IPS DF 19.7 (cell line): ENCODE results near the gene NCBP2L.

Source experiments
- DNase-seq: peaks from one replicate; pipeline ENCODE4 v3.0.0-alpha.2; 2013; ENCODE audit warnings: low read depth, low spot score

The NCBP2L gene

GRCh38 chrX:107752714-107753113 lies 24.8 kb upstream of the NCBP2L start:
- DNase-seq: no peak

- no peak for DNase-seq
Observed at GRCh38 chrX:107753187-107753586, 24.3 kb upstream of the NCBP2L start.

- DNase-seq: no peak
Observed at GRCh38 chrX:107755721-107756120, 21.8 kb upstream of the NCBP2L start.

GRCh38 chrX:107758231-107758766 lies 19.2 kb upstream of the NCBP2L start:
- no peak for DNase-seq

DNA sequence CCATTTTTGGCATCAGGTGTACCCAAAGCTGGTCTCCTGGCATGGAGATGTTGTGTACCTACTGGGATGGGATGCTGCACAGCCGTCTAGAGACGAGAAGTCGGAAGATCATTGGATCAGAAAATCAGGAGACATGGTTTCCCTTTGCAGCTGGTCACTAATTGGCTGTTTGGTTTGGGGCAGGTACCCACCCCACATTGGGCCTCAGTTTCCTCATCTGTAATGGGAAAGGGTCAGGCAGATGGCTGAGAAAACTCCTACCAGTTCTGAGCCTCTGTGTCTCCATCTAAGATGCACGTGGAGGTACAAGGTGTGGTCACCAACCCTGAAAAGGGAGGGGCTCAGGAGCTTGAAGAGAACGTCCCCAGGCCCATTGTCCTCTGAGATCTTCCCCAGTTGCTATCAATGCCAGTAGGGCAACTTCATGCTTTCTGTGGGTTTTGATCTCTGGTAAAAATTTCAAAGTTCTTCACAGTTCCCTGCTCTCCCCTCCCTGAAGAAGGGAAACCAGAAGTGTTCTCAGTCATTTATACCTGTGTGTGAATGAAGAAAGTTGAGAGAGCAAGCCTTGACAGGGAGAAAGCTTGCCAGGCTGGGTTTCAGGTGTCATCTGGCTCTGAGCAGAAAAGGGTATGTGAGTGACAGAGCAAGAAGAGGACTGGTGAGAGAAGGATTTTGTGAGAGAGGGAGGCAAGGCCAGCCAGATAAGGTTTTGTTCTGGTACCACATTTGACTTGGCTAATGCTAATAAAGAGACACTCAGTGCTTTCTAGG lies 17.0 kb upstream of the NCBP2L start:
- DNase-seq: no peak

DNA sequence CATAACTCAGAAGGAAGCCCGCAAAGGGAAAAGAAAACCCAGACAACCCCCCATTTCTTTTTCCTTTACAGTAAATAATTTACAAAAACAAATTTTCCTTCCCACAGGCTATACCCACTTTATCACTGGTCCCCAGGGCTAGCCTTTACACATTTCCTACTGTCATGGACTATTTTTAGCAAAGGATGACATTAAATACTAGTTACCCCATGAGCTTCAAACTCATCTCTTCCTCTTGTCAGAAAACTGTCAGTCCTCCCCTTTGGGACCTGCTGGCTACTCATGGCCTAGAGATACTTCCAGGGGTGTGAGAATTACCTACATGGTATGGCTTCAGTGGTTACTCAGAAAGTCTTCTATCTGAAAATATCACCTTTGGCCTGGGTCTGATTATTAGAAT lies 13.9 kb upstream of the NCBP2L start:
- DNase-seq: no peak

- DNase-seq: no peak
Observed at GRCh38 chrX:107764845-107765608, 12.5 kb upstream of the NCBP2L start.

DNA sequence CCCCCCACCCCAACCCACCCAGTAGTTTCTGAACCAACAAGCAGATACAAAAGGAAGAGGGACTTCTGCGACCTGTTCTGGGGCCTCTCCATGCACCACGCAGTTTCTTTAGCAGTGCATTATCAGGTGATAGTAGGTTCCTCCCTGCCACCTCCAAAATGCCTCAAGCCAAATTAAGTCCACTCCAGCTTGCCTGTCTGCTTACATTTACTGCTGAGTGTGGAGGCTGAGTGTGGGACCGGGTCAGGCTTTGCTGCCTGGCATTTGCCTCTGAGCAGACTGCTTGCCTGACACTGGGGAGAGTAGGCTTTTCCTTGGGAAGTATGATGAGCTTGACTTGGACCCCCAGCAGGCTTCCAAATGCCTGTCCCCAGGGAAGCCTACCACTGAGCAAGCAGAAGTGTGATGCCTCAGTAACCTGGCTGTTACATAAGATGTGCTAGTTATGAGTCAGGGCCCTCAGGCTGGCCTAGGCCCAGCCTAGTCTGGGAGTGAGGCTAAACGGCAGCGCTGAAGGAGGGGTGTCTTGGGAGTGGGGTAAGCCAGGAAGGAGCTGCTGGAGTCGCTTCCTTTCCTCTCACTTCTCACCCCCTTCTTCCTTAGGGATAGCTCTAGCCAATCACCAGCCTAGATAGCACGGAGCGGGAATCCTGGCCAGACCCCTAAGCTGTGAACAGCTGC lies 10.9 kb upstream of the NCBP2L start:
- no peak for DNase-seq

DNA sequence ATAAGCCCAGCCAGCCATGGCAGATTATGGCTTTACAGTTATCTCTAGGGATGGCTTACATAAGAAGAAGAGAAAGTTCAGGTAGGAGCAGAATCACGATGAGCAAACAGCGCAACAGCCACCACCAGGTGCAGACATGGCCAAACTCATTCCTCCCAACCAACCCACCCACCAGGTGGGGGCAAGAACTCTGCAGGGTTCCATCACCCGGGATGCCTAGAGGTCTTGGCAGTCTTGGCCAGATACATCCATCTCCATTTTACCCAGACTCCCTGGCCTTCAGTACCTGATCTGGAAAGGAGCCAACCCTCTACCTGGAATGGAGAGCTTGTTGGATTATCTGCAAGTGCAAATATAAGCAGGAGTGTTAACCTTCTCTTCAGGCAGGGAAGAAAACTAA lies 9.5 kb upstream of the NCBP2L start:
- no peak for DNase-seq

DNA sequence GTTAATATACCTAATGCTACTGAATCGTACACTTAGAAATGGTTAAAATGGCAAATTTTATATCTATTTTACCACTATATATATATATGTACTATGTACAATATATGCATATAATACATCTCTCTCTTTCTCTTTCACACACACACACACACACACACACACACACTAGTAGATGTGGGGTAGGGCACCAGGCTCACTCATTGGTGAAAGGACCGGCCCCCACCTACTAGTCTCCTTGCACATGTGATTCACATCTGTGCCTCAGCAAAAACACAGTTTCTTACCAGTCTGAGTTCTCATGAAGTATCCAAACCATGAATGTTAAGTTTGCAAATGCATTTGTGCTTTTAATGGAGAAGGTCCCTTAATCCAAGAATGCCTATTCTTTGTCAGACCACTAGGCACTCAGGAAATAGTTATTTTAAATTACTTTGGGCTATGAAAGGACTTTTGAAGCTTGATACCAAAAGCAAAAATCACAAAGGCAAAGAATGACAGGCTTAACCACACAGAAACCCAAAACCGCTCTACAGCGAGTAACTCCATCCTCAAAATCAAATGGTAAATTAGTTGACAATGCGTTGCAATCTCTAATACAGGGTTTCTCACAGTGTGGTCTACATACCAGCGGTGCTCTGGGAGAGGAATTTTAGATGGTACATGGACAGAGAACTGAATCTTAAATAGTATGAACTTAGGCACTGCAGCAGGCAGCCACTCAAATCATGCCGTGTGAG lies 7.8 kb upstream of the NCBP2L start:
- no peak for DNase-seq

GRCh38 chrX:107773206-107773605 lies 4.3 kb upstream of the NCBP2L start:
- DNase-seq: no peak

- DNase-seq: no peak
Observed at GRCh38 chrX:107773906-107774435, 3.6 kb upstream of the NCBP2L start.

GRCh38 chrX:107775000-107775733 lies 2.4 kb upstream of the NCBP2L start:
- no peak for DNase-seq

DNA sequence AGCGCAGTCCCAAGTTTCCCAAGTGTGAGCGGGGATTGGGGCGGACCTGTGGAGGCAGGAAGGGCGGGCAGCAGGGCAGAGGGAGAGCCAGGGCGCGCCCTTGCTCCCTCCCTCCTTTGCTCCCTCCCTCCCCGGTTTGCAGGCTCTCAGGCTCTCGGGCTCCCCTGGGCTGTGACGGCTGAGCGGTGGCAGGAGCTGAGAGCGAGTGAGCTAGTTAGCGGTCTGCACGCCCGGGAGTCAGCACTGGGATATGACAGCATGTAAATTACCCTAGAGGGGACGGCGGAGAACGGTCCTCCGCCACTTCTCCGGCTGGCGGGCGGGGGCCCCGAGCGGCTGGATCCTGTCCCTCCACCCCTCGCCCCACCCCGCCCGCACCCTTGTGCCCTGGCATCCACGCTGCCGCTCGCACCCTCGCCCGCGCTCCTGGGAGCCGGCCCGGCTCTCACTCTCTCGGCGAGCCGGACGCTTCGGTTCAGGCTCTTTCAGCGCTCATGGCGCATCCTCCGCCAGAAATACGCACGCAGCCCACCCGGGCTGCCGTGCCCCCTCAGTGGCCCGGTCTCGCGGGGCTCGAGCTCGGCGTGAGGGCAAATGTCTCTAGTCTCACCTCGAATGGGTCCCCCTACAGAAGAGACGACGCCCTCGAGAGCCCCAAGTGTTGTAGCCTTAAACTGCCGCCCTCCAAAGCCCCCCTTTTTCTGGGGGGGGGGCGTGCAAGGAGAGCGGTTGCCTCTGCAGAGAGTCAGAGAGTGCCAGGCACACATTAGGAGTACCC lies 1.6 kb upstream of the NCBP2L start, which contains the start of gene TSC22D3:
TSC22D3 (minus strand) TSS at position 54 of the 778 bp plus-strand sequence. CDS start 368 bp downstream, outside the sequence.
- DNase-seq: no peak

DNA sequence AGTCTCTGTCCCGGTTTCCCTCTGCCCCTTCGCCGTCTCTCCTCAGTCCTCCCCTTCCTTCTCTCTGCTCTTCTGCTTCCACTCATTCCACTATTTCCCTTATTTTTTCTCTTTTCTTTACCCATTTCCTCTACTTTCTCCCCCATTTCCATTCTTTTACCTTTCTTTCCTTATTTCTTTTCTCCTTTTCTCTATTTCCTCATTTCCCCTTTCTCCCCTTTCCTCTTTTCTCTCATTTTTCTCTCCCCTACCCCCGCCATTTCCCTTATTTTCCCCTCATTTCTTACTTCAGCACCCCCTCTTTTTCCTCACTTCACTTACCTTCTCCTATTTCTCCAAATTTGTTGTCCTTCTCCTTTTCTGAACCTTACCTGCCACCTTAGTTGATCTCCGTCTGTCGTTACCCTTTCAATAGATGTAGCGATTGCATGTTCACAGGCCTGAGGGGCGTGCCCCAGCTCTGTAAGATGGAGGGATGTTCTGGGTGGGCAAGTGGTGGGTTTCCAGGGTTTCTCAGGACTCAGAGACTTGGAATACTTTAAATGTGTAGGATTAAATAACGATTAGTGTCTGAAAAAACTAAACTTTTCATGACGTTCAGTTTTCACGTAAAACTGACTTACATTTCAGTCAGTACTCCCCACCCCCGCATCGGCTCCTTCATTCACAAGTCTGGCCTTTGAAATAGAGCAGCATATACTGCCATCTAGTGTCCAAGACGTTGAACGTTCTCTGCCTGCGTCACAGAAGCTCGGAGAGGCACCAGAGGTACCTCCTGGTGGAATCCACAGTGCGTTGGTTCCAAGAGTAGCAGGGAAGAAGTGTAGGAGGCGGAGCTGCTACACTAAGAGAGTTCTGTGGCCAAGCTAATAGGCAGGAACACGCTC lies 641 bp upstream of the NCBP2L start:
- peak; percentile 63 for DNase-seq

GRCh38 chrX:107780525-107780924 lies 3.0 kb downstream of the NCBP2L start:
- no peak for DNase-seq

GRCh38 chrX:107787827-107788226 lies 10.3 kb downstream of the NCBP2L start:
- DNase-seq: no peak

DNA sequence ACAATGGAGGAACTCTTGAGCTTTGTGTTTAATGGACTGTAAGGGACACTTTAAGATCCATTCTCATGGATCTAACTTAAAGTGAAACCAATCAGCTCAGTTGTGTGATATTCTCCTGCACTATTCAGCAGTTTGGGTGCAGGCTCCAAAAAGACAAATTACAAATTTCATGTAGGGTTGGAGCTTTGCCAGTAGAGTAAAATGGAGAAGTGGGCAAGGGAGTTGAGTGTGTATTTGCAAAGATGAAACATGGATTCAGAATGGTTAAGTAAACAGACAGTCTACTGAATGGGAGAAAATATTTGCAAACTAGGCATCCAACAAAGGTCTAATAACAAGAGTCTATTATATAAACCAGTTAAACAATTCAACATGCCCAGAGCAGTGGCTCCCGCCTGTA lies 26.9 kb downstream of the NCBP2L start:
- no peak for DNase-seq

- DNase-seq: no peak
Observed at GRCh38 chrX:107805179-107805578, 27.6 kb downstream of the NCBP2L start.
